Stomach smooth muscle (tissue), 2 donors: Measurements from ENCODE around the gene RPUSD1.
"Not testable (repeated sequence)": the region's sequence is repeated elsewhere in the genome, so short reads cannot be mapped to it uniquely, and the experiment has no call there.

Experiments used
- H3K27ac ChIP-seq: one replicate; pipeline ENCODE4 v1.7.0; 2013; ENCODE audit warnings: mild to moderate bottlenecking, low read length, inconsistent platforms
- H3K27me3 ChIP-seq, 2 donors: one replicate each; pipeline ENCODE4 v1.7.0; 2013; ENCODE audit warnings: low read length in 2 of 2; ENCODE audit not compliant: insufficient read depth in 2 of 2, control insufficient read depth in 1 of 2
- H3K36me3 ChIP-seq, 2 donors: one replicate each; pipeline ENCODE4 v1.7.0; 2013; ENCODE audit warnings: low read length in 2 of 2; ENCODE audit not compliant: control insufficient read depth in 2 of 2, insufficient read depth in 2 of 2
- H3K4me1 ChIP-seq: one replicate; pipeline ENCODE4 v1.7.0; 2013; ENCODE audit warnings: low read length; ENCODE audit not compliant: control insufficient read depth, insufficient read depth
- H3K4me3 ChIP-seq, 2 donors: one replicate each; pipeline ENCODE4 v1.7.0; 2013; ENCODE audit warnings: low read length in 2 of 2
- H3K9ac ChIP-seq, 2 donors: one replicate each; pipeline ENCODE4 v1.7.0; 2013; ENCODE audit warnings: low read length in 2 of 2, mild to moderate bottlenecking in 1 of 2
- H3K9me3 ChIP-seq, 2 donors: one replicate each; pipeline ENCODE4 v1.7.0; 2013; ENCODE audit warnings: low read length in 2 of 2; ENCODE audit not compliant: control insufficient read depth in 2 of 2
- donor health status: healthy.
- donor health status: Pancreatic carcinoma.

The RPUSD1 gene

GRCh38 chr16:787978-788398 is at the start of gene RPUSD1:
TSS of gene RPUSD1 (minus strand) at chr16:788381. CDS start at chr16:787737, 644 bp downstream.
- H3K27ac ChIP-seq: no peak within 1 kb of the TSS

GRCh38 chr16:836822-837221 is 48.6 kb upstream of the RPUSD1 start:
- Histone ChIP-seq H3K9me3 (peaks cover 4 to 29% of the 10 kb centered on the region in 2 donors), H3K27me3 (peaks cover 3 to 19% of the 10 kb centered on the region in 2 donors)
- H3K4me3 ChIP-seq, H3K4me1 ChIP-seq, H3K36me3 ChIP-seq, H3K27ac ChIP-seq, H3K9ac ChIP-seq: not testable (repeated sequence)

More at GRCh38 chr16:787978-788398, at the start of gene RPUSD1:
- peak within 1 kb of the TSS; percentile 88 to 89 for H3K4me3 ChIP-seq
- H3K9me3 ChIP-seq: no peaks in the 10 kb centered on the region
- H3K36me3 ChIP-seq: peaks cover 0 to 8% of the 10 kb centered on the region in 2 donors
- peaks cover 2 to 6% of the 10 kb centered on the region in 2 donors for H3K27me3 ChIP-seq
- H3K9ac ChIP-seq: peak within 1 kb of the TSS; percentile 73 to 82
- H3K4me1 ChIP-seq: peaks cover 27% of the 10 kb centered on the region

- Histone ChIP-seq H3K9me3 (peaks cover 4 to 29% of the 10 kb centered on the region in 2 donors), H3K9ac (no peak overlapping the region), H3K4me1 (no peaks in the 10 kb centered on the region), H3K27ac (no peak overlapping the region), H3K27me3 (peaks cover 0 to 19% of the 10 kb centered on the region in 2 donors), H3K4me3 (no peak overlapping the region), H3K36me3 (no peaks in the 10 kb centered on the region)
These were observed 48.0 kb upstream of the RPUSD1 start for GRCh38 chr16:836221-836620.

GRCh38 chr16:835373-835772 is 47.2 kb upstream of the RPUSD1 start:
- Histone ChIP-seq H3K36me3 (no peaks in the 10 kb centered on the region), H3K27ac (no peak overlapping the region), H3K9ac (no peak overlapping the region), H3K27me3 (peaks cover 0 to 17% of the 10 kb centered on the region in 2 donors), H3K4me3 (no peak overlapping the region), H3K9me3 (peaks cover 4 to 29% of the 10 kb centered on the region in 2 donors), H3K4me1 (no peaks in the 10 kb centered on the region)

- peaks cover 4 to 29% of the 10 kb centered on the region in 2 donors for H3K9me3 ChIP-seq
These were observed 45.2 kb upstream of the RPUSD1 start for GRCh38 chr16:833411-833810.

GRCh38 chr16:832652-833336 is 44.6 kb upstream of the RPUSD1 start:
- no peak overlapping the region for H3K9ac ChIP-seq
- peaks cover 4 to 29% of the 10 kb centered on the region in 2 donors for H3K9me3 ChIP-seq
- no peaks in the 10 kb centered on the region for H3K27me3 ChIP-seq
- H3K27ac ChIP-seq: no peak overlapping the region
- no peaks in the 10 kb centered on the region for H3K4me1 ChIP-seq
- H3K36me3 ChIP-seq: no peaks in the 10 kb centered on the region
- no peak overlapping the region for H3K4me3 ChIP-seq

More at GRCh38 chr16:833411-833810, 45.2 kb upstream of the RPUSD1 start:
- Histone ChIP-seq H3K27ac (no peak overlapping the region), H3K9ac (no peak overlapping the region), H3K36me3 (no peaks in the 10 kb centered on the region), H3K4me3 (no peak overlapping the region), H3K27me3 (no peaks in the 10 kb centered on the region), H3K4me1 (no peaks in the 10 kb centered on the region)

- Histone ChIP-seq H3K27me3 (no peaks in the 10 kb centered on the region), H3K36me3 (no peaks in the 10 kb centered on the region), H3K4me3 (no peak overlapping the region), H3K9ac (no peak overlapping the region), H3K27ac (no peak overlapping the region), H3K9me3 (peaks cover 4 to 26% of the 10 kb centered on the region in 2 donors), H3K4me1 (no peaks in the 10 kb centered on the region)
These were observed 43.6 kb upstream of the RPUSD1 start for GRCh38 chr16:831571-832413.

- H3K27me3 ChIP-seq: no peaks in the 10 kb centered on the region
- no peaks in the 10 kb centered on the region for H3K36me3 ChIP-seq
- no peak overlapping the region for H3K4me3 ChIP-seq
- H3K9ac ChIP-seq: no peak overlapping the region
- H3K4me1 ChIP-seq: no peaks in the 10 kb centered on the region
- peaks cover under 1 to 19% of the 10 kb centered on the region in 2 donors for H3K9me3 ChIP-seq
- H3K27ac ChIP-seq: no peak overlapping the region
These were observed 42.8 kb upstream of the RPUSD1 start for GRCh38 chr16:830871-831570.

- H3K27me3 ChIP-seq: peaks cover 1 to 2% of the 10 kb centered on the region in 2 donors
- H3K9ac ChIP-seq: no peak overlapping the region
- H3K9me3 ChIP-seq: peaks cover 0 to 11% of the 10 kb centered on the region in 2 donors
These were observed 42.1 kb upstream of the RPUSD1 start for GRCh38 chr16:830107-830870.

GRCh38 chr16:828891-829290 is 40.7 kb upstream of the RPUSD1 start:
- Histone ChIP-seq H3K27ac (no peak overlapping the region), H3K36me3 (no peaks in the 10 kb centered on the region), H3K4me3 (no peak overlapping the region), H3K9ac (no peak overlapping the region), H3K27me3 (peaks cover 8 to 9% of the 10 kb centered on the region in 2 donors), H3K9me3 (peaks cover 0 to 4% of the 10 kb centered on the region in 2 donors), H3K4me1 (peaks cover 3% of the 10 kb centered on the region)

More at GRCh38 chr16:830107-830870, 42.1 kb upstream of the RPUSD1 start:
- Histone ChIP-seq H3K4me3 (no peak overlapping the region), H3K4me1 (no peaks in the 10 kb centered on the region), H3K27ac (no peak overlapping the region), H3K36me3 (no peaks in the 10 kb centered on the region)
